Stromal cell of bone marrow (primary cell): ENCODE measurements around the gene RASL11B.

Source experiments
- DNase-seq: peaks from one replicate; pipeline ENCODE4 v3.0.0-alpha.2; 2012; ENCODE audit warnings: low read depth

Gene RASL11B

DNA sequence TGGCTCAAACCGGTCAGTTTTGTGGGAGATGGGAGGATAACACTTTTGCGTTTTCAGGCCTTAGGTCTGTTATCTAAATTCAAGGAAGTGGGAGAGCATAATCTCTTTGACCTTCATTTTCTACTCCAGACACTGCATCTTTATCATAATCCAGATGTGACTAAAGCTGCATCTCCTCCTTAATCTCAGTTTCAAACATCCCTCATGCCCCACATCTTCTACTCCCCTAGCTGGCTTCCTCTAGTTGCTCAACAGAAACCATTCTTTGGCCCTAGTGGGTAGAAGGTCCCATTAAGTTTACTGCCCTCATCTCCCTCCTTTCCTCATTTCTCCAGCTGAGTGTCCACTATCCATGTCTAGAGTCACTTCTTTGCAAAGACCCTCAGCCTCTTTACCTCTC lies 18.8 kb upstream of the RASL11B start:
- no peak for DNase-seq

DNA sequence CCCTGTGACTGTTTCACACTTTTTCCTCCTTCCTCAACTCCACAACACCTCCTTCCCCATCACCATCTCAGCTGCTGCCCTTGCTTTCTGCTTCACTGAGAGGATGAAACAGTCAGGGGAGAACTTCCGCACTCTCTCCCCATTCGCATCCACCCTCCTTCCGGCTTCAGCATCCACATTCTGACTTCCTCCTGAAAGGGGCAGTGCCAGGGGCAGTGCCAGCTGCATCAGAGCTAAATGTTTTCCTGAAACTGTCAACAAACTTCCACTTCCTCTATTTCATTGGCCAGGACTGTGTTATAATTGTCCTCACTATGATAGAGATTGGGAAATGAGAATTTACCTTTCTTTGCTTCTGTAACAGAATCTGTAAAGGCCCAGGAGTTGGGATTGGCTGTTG lies 18.2 kb upstream of the RASL11B start:
- DNase-seq, result no peak

DNA sequence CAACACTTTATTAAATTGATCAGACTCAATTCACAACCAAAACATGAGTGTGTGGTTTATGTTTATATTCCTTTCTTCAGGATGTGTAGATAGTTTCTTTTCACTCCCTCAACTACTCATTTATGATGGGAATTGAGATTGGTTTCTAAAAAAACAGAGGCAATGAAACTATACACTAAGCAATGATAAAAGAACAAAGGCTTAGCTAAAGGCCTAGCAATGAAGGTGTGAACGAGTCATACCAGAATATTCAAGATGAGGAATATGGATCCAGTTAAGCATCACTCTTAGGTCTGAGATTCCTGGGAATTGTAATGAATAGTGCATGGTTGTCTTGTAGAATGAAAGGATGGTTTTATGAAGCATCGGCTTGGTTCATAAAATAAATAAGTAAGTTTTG lies 17.5 kb upstream of the RASL11B start:
- no peak for DNase-seq

DNA sequence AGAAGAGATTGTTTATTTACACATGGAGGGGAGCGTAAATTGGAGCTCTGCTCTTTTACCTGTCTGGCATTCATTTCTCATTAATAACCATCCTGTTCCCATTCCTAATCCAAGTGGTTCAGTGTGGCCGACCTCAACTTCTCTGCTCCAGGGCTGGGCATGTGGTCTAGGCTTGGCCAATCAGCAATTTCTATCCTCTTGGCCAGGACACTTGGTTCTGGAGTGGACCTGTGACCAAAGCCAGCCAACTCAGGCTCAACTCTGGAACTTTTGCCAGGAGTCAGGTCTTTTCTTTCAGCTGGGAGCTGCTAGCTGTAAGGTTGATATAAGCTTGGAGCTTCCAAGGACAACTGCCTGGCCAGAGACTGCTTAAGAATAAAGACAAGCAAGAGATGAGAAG lies 15.6 kb upstream of the RASL11B start:
- DNase-seq, result no peak

DNA sequence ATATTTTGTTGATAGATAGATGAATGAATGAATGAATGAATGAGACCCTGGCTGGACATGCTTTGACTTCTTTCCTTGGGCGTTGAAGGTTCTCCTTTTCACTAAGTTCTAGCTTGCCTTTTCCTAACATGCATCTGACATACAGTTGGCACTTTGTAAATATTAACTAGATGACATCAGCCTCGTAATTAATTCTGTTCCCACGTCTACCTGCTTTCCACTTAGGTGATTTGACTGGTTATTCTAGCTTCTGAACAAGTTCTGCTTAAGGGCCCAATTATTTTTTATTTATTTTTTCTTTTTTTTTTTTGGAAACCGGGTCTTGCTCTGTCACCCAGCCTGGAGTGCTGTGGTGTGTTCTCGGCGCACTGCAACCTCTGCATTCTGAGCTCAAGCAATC lies 13.9 kb upstream of the RASL11B start:
- no peak for DNase-seq

DNA sequence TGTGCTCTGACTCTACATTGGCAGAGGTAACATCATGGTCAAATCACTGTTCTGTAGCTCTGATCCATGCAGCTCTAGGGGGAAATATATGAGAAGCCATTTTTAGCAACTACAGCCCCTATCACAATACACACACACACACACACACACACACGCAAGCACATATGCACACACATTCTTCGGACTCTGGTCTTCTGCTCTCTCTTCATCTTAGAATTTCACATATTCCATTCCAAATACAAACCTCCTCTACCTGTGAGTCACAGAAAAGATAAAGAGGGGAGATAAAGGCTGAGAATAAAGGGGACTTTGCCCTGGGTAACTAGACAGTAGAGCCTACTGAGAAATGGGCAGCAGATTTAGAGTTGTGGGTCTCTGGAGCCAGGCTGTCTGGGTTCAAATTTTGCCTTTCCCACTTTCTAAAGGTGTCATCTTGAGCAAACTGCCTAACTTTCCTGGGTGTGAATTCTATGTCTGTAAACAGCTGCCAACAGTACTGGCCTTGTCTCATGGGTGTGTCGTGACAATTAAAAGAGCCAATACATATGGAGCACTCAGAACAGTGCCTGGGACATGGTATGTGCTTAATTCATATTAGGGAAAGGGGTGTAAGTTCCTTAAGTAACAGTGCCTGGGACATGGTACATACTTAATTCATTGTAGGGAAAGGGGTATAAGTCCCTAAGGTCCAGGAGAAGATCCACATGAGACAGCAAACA lies 11.6 kb upstream of the RASL11B start:
- DNase-seq, result no peak

DNA sequence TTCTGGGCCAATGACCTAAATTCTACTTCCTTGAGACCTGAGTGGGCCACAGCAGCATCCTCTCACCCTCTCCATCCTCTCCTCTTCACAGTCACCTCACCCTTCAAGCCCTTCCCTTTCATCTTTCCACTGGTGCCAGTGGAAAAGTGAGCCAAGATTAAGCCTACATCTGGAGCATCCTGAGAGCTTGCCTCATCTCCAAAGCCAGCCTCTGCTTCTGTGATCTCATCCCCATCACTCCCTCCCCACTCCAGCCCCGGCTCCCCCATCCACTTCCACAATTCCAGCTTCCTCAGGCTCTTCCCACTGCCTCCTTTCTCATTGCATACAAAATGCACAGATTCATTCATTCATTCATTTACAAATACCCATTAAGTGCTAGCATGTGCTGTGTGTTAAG lies 10.1 kb upstream of the RASL11B start:
- DNase-seq, result no peak

DNA sequence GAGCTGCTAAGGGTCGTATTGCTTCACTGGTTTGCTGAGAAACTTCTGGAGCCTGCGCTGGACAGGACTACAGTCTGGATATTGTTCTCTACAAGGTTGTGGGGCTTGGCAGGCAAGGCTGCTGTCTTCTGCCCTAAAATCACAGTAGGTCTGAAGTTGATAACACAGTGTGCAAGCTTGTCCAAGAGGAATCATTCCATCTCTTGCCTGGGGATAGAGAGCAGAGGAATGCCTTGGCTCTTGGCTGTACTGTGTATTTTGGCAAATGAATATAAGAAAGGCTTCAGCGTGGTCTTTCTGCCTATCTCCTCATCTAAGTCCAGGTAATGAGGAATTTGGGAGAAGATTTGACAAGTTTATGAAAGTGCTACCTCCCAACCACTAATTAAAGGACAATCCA lies 9.4 kb upstream of the RASL11B start:
- DNase-seq, result no peak

DNA sequence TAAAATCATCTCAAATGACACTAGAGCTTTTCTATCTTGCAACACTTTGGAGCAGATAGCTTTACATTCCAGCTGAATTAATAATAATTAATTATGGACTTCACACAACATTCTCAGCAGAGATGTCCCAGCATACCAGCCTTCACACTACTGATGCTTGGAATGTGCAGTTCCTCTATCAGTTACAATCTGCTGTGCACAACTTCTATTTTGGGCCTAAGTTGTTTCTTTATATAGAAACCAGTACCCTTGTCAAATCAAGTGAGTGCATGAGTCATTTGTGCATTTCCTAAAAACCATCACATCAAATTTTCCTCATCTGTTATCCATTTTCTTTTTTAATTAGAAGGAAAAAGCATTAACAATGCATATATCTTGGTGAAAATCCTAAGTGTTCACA lies 8.8 kb upstream of the RASL11B start:
- DNase-seq, result no peak

DNA sequence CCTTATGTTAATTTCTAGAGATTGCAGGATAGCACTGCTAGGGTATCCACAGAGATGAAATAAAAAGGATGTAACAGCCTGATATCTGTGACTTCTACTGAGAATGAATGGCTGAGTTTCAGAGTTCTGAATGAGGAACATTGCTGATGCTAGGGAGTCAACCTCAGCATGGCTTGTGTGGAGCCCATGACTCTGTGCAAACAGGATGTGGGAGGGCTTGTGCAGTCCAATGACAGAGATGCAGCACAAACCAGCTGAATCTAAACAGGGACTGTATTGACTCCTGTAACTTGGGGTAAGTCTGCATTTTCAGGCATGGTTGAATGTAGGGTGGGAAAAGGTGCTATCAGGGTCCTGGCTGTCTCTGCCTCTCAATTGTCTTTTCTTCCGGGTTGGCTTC lies 5.3 kb upstream of the RASL11B start:
- DNase-seq, result no peak

DNA sequence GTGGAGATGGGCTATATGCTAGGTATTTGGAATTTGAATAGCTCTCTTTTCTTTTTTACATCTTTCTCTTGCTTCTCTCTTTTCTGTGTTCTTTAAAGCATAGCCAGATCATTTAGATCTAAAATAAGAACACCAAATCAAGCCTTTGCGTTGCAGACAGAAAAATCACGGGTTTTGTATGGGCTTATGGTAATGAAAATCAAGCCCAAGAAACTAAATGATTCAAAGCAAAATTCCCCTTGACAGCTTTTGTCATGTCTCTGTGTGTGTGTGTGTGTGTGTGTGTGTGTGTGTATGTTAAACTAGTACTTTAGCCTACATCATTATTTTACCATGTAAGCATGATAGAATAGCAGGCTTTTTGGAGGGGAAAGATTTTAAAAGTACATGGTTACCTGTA lies 1.8 kb upstream of the RASL11B start:
- no peak for DNase-seq

DNA sequence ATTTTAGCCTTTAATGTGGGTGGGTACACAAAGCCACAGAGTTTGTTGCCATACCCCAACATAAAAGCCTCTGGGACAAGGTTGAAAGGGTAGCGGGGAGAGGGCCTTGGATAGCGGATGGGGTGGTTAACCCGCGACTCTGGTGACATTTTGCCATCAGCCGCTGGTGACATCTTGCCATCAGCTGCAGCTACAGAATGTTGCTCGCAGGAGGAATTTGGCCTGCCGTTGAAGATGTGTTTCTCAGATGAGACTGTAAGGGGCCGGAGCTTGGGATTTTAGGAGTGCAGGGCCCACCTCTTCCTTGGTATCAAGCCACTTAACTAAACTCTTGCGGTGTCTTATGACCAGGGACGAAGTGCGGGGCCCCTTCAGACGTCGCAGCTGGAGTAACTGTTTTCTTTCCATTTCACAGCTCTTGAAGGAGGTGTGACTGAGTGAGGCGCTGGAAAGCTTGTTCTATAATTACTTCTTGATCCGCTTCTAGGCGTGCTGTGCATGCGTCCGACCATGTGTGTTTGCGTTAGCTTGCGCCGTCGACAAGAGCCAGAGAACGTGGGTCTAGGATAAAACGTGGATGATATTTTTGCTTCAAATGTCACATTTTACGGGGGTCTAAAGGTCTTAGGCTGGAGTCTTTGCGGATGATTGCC lies 820 bp upstream of the RASL11B start:
- DNase-seq, result no peak

DNA sequence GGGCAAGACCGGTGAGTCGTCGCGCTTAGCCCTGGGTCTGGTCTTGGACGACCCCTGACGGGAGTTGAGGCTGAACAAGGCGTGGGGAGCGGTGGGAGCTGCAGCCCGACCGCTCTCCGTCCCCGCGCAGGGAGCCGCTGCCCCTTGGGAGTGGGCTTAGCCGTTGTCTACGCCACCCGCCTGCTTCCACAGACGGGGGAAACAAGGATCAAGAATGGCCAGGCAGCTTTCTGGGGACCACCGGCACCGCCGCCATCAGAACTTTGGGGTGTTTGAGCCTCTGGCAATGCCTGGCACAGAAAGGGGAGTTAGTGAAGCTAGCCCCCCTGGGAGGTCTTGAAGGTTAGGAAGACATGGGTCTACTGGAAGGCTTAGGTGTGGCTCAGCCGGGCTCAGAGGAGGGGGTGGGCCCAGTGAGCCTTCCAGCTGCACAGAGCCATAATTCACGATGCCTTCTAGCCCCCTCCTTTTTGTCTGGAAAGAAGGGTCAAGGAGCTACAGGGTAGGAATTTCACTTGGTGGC lies 583 bp downstream of the RASL11B start:
- DNase-seq, result no peak

DNA sequence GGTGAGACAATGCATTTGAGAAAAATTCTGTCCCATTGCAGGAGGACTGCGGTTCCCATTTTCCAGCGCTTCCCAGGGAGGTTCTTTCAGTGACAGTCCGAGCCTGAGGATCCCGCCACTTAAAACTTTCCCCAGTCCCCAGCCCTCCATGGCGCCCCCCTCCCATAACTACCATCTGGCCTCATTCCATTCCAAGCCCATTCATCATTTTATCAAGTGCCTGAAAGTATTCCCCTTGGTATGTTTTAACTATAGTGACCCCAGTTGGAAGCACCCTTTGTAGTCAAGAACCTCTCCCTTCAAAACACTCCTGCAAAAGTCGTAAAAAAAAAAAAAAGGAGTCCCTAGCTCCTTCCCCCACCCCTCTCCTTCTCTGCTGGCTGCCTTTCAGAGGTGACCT lies 1.2 kb downstream of the RASL11B start:
- no peak for DNase-seq

DNA sequence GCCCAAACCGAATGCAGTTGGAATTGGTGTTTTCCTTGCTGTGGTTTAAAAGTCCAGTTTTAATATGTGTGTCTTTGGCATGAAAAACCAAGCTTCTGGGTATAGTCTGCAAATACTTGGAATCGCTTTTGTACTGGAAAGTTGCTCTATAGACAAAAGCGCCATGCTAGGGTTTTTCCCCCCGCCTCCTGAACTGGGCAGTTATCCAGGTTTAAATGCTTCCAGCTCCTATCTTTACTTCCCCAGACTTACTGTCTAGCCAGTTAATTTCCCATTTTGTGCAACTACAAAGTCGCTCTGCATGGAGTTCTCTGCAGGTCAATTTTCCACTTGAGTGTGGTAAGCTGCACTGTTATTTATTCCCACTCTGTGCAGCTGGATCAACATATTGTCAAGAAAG lies 2.7 kb downstream of the RASL11B start:
- no peak for DNase-seq

DNA sequence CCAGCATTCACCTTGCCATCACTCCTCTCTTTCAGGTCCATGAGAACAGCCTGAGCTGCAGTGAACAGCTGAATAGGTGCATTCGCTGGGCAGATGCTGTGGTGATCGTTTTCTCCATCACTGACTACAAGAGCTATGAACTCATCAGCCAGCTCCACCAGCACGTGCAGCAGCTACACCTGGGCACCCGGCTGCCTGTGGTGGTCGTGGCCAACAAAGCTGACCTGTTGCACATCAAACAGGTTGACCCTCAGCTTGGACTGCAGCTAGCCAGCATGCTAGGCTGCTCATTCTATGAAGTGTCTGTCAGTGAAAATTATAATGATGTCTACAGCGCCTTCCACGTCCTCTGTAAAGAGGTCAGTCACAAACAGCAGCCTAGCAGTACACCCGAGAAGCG lies 3.2 kb downstream of the RASL11B start:
- no peak for DNase-seq

DNA sequence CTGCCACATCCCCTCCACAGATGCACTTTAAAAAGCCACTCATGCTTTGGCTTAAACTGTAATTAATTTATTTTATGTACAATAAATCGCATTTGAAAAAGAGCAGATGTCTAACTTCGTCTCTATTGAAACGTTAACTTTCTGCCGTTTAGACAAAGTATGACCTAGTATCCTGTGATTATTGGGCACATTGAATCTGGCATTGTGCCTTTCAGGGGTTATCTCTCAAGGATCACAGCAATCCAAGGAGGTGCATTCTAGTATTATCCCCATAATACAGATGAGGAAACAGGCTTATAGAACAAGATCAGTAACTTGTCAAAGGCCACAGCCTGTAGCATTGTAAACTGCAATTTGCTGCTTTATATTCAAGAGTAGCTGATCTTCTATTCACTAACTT lies 4.6 kb downstream of the RASL11B start:
- DNase-seq, result no peak

DNA sequence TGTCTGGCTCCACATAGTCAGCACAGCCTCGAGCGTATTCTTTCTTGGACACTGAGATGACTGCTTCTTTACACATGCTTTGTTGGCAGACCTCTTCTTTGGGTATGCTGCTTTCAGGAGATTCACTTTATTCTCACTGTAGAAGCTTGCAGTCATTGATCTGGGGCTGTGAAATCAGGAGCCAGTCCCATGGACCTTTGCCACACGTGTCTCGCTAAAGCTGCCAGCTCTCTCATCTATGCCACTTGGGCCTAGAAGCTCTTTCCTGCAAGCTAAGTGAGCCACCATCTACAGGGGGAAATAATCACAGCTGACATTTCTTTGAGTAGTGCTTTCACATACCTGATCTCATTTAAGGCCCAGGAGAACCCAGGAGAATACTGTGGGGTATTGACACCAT lies 5.0 kb downstream of the RASL11B start:
- DNase-seq, result no peak

DNA sequence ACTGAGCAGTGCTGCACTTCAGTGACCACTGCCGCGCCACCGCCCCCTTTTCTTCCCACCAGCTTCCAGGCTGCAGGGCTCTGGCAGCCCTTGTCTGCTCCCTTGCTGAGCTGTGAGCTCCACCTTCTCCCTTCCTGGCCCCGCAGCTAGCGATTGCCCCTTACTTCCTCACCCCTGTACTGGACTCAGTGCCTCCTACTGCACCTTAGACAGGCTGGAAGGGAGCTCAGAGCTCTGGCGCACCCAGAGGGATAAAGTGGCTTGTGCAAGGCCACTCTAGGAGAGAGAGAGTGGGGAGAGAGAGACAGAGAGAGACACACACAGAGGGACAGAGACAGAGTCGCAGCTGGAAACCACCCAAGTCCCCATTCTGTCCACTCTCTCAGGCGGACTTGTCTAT lies 6.0 kb downstream of the RASL11B start:
- DNase-seq, result no peak

DNA sequence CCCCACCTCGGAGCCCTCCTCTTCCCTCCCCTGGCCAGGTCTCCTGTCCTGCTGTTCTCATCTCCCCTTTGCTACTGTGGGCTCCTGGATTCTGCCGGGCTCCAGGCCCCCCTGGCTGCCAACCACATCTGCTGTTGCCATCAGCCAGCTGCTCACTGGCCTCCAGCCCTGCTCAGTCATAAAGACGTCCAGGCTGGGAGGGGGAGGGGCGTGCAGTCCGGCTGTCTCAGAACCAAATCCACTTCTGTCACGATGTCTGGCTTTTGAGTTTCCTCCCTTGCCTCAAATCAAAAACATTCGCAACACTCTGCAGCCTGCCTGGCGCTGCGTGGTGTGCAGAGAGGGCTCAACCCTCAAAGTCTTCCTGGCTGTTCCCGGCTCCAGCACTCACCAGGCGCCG lies 7.1 kb downstream of the RASL11B start:
- no peak for DNase-seq

DNA sequence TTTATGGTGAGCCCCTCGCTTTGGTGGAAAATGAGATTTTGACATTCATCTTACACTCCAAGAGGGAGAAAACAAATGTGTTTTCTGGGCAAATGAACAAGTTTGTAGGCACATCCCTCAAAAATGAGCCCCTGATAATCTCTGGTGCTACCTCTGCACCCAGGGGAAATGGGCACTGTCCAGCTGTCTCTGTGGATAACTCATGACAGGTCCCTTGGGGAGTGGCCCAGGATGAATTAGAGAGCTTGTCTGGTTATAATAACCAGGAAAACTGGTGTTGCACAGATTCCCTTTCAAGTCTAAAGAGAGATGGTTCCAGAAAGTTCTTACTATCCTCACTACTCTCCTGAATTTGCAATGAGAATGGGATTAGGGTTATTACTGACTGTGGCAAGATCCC lies 7.5 kb downstream of the RASL11B start:
- no peak for DNase-seq

DNA sequence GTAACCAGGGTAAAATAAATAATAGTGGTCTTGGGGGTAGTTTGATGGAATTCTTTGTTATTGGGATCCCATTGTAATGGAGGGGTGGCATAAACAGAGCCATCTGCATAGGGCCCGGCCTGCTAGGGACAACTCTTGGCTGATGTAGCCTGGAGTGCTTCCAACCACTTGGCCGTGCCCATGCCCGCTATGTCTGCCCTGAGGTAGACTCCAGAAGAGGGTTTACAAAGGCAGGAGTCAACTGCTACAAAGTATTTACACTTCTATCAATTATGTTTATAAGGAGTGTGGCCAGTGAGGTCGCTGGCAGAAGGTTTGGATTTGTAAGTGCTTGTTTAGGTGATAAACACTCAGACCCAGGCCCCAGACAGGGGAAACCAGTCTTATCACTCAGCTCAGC lies 8.1 kb downstream of the RASL11B start:
- DNase-seq, result no peak

DNA sequence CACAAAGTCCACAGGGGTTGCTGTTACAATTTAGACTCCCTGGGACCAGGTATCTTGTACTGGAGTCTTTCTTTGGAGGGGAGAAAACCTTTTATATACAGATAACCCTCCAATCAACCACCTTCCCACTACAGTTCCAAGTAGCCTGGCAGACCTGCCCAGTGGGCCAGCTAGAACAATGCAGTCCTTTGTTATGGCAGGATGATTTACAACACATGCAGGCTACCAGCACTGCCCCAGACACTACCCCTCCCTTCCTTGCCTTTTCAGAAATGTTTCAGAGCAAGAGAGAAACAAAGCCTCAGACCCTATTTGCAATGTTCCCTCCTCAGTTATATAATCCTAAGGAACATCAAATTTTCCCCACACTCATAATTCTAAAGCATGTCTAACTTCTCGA lies 11.1 kb downstream of the RASL11B start:
- DNase-seq, result no peak

DNA sequence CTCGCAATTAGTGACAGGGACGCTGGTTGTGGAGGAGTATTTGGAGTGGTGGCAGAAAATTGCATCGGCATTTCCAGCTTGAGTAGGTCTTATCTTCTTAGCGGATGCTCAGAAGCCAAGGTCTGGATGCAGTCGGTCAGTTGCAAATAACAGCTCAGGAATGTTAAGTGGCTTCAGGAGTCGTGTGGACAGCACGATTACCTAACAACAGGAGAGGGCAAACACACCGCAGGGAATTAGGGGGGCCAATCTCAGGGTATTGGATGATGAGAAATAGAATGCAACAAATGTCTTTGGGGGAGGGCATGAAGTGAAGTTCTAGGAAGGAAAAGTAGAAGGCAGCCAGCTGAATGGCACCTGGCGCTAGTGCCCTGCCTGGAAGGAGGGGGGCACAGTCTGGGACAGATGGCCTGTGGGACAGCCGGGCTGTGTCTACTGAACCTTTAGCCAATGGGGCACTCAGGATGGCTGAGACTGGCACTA lies 11.8 kb downstream of the RASL11B start:
- no peak for DNase-seq
